Purkinje cell (primary cell): ENCODE measurements around the gene SCAF4. TPM values are rescaled to one million over a fixed set of nuclear protein-coding genes. Genes with fewer than 3 reads are reported as not detected.

ENCODE experiments used
- polyA plus RNA-seq: library from polyadenylated mRNA; unstranded; fragments of >200 nt; fragmentation: Nextera tagmentation; gene quantifications from 2 replicates; pipeline ENCODE4 v1.2.1, GENCODE V29; 2014

Gene SCAF4
- polyA plus RNA-seq = 4.7 and 4.9 TPM in 2 replicates

DNA sequence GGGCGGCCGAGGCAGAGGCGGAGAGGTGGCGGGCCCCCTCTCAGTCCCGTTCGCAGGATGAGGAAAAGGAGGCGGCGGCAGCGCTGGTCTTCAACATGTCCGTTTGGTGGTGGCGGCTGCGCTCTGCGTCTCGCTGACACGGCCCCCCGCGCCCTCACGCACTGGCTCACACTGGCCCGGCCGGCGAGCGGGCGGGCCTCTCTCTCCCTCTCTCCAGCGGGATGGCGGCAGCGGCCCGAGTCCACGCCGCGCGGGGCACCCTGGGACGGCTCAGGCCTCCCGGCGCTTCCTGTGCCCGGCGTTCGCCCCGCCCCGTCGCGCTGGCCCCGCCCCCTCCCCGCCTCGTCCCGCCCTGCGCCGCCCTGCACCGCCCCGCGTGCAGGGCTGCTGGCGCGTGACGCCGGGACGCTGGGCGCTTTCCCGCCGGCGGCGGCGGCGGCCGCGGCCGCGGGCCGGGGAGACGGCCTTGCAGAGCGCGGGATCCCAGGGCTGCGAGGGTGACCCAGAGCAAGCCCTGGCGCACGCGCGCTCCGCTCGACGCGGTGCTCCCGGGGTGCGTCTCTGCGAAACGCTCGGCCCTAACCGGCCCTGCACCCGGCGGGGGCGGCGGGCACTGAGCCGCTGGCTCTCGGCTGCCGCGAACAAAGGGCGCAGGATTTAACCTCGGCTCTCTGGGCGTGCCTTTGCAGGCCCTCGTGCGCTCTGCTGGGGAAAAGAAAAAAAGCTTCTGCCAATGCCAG is at the start of gene SCAF4:
Gene SCAF4, minus strand, starts transcription at position 262 of the 740 bp plus-strand sequence. CDS start 426 bp downstream, outside the sequence.

GRCh38 chr21:31659536-31660258 is 72.2 kb downstream of the SCAF4 start, which contains the start of gene SOD1:
SOD1 (plus strand) TSS chr21:31659693; CDS start chr21:31659770, 77 bp downstream.

Other genes starting within 250 kb of the SCAF4 start
- 3,138 and 3,475 TPM in 2 replicates for gene SOD1, start 72.4 kb downstream of the SCAF4 start, polyA plus RNA-seq
- gene HUNK, start 140.9 kb upstream of the SCAF4 start, polyA plus RNA-seq = 22.5 and 27.2 TPM in 2 replicates